ENCODE data around the gene LINS1. TPM values are rescaled to one million over a fixed set of nuclear protein-coding genes. Genes with fewer than 3 reads are reported as not detected.

The LINS1 gene
- total RNA-seq, 2 donors from 2014 or later, result 6.1 to 8.0 TPM

DNA sequence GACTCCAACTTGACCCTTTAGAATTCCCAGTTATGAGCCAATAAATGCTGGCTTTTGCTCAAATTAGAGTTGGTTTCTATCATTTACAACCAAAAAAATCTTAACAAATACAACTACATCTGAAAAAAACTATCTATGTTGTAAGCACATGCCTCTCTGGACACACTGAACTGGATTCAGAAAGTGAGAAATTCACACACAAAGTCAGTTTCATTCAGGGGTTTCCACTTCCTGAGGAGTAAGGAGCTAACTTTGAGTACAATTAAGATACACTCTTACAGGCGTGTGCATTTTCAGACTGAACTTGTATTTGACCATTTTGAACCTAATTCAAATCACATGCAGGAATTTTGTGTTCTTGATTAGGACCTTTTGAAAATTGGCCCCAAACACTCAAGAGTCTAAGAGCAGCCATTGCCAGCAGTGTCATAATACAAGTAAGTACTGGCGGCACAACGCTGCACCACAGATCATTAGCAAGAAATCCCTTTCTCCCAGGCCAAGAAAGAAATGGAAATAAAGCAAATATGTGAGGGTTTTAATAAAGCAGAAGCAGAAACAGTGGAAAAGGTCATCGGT, 31.2 kb downstream of the LINS1 start:
- H3K27ac Mint-ChIP-seq, result no peak overlapping the region
- TF ChIP-seq, protein P1, sequence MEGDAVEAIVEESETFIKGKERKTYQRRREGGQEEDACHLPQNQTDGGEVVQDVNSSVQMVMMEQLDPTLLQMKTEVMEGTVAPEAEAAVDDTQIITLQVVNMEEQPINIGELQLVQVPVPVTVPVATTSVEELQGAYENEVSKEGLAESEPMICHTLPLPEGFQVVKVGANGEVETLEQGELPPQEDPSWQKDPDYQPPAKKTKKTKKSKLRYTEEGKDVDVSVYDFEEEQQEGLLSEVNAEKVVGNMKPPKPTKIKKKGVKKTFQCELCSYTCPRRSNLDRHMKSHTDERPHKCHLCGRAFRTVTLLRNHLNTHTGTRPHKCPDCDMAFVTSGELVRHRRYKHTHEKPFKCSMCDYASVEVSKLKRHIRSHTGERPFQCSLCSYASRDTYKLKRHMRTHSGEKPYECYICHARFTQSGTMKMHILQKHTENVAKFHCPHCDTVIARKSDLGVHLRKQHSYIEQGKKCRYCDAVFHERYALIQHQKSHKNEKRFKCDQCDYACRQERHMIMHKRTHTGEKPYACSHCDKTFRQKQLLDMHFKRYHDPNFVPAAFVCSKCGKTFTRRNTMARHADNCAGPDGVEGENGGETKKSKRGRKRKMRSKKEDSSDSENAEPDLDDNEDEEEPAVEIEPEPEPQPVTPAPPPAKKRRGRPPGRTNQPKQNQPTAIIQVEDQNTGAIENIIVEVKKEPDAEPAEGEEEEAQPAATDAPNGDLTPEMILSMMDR (conservative IDR thresholded peaks at IDR 0.05), result no peak
- Histone ChIP-seq H3K27me3 (ENCODE audit: control insufficient read depth, insufficient read depth, low read length, poor library complexity, severe bottlenecking) (no peaks in the 10 kb centered on the region), H3K9ac (ENCODE audit: extremely low read depth, low read length, poor library complexity, severe bottlenecking) (no peak overlapping the region), H3K9me3 (ENCODE audit: control insufficient read depth, low read length) (no peaks in the 10 kb centered on the region), H3K4me1 (ENCODE audit: control insufficient read depth, insufficient read depth, low read length) (no peaks in the 10 kb centered on the region), H3K27ac (ENCODE audit: low read depth, low read length) (no peak overlapping the region), H3K4me3 (ENCODE audit: low read length) (no peak overlapping the region), H3K36me3 (ENCODE audit: control insufficient read depth, insufficient read depth, low read length) (peaks cover 33% of the 10 kb centered on the region)
- WGBS, 2 experiments (ENCODE audit: insufficient coverage in 1 of 2, insufficient read length in 1 of 2), result 93 to 95% methylated on average over 3 to 4 of the region's 4 CpGs
- no peaks in the 10 kb centered on the region for H3K9me3 Mint-ChIP-seq
- H3K36me3 Mint-ChIP-seq (ENCODE audit: low read depth), result peaks cover 22% of the 10 kb centered on the region
- no peaks in the 10 kb centered on the region for H3K4me1 Mint-ChIP-seq
- DNase-seq, result no peak
- H3K4me3 Mint-ChIP-seq, result no peak overlapping the region
- H3K27me3 Mint-ChIP-seq (ENCODE audit: insufficient read depth), result no peaks in the 10 kb centered on the region

DNA sequence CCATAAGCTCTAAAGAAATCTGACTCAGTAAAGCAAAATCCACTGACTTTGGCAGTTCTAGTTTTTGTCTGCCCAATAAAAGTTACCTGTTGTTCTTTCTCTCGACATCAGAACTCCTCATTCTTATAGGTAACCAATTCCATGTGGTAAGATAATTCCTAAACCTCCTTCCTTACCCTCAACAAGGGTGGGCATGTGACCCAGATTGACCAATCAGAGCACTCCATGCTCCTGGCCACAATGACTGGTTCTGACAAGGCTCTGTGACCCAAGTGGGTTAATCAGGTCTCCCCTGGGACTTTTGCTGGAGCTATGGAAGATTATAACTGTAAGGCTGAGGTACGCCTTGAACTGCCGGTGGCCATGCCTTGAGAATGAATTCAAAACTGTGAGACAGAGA, 31.7 kb downstream of the LINS1 start:
- no peak overlapping the region for H3K9ac ChIP-seq (ENCODE audit: extremely low read depth, low read length, poor library complexity, severe bottlenecking)
- H3K4me1 ChIP-seq (ENCODE audit: control insufficient read depth, insufficient read depth, low read length), result no peaks in the 10 kb centered on the region
- Mint-ChIP-seq H3K27me3 (ENCODE audit: insufficient read depth) (no peaks in the 10 kb centered on the region), H3K27ac (no peak overlapping the region), H3K9me3 (no peaks in the 10 kb centered on the region), H3K4me1 (no peaks in the 10 kb centered on the region), H3K36me3 (ENCODE audit: low read depth) (peaks cover 22% of the 10 kb centered on the region), H3K4me3 (no peak overlapping the region)
- H3K27ac ChIP-seq (ENCODE audit: low read depth, low read length), result no peak overlapping the region
- H3K27me3 ChIP-seq (ENCODE audit: control insufficient read depth, insufficient read depth, low read length, poor library complexity, severe bottlenecking), result no peaks in the 10 kb centered on the region
- H3K4me3 ChIP-seq (ENCODE audit: low read length), result no peak overlapping the region
- TF ChIP-seq, protein P1 (conservative IDR thresholded peaks at IDR 0.05), result no peak
- 89 to 100% methylated on average over 1 to 3 of the region's 3 CpGs for WGBS, 2 experiments (ENCODE audit: insufficient coverage in 1 of 2, insufficient read length in 1 of 2)
- H3K9me3 ChIP-seq (ENCODE audit: control insufficient read depth, low read length), result no peaks in the 10 kb centered on the region
- H3K36me3 ChIP-seq (ENCODE audit: control insufficient read depth, insufficient read depth, low read length), result peaks cover 33% of the 10 kb centered on the region
- DNase-seq, result no peak

DNA sequence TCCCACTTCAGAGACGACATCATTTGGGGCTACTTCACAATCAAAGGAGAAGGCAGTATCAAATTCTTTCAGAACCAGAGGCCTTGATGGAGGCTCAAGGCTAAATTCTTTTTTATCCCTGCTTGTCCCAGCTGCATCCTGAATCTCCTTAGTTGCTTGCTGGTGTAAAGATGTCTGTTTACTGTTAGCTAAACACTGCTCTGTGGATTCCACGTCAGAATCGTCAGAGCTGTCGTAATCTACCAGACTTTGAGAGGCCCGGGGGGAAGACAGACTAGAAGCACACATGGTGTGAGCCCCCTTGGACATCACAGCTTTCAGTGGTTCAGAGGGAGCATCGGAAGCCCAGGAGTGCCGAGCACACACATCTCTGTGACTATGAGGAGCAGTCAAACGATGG, 32.6 kb downstream of the LINS1 start:
- H3K27me3 ChIP-seq (ENCODE audit: control insufficient read depth, insufficient read depth, low read length, poor library complexity, severe bottlenecking), result no peaks in the 10 kb centered on the region
- H3K9ac ChIP-seq (ENCODE audit: extremely low read depth, low read length, poor library complexity, severe bottlenecking), result no peak overlapping the region
- peaks cover 20% of the 10 kb centered on the region for H3K36me3 Mint-ChIP-seq (ENCODE audit: low read depth)
- H3K27me3 Mint-ChIP-seq (ENCODE audit: insufficient read depth), result no peaks in the 10 kb centered on the region
- no peak for DNase-seq
- H3K9me3 Mint-ChIP-seq, result no peaks in the 10 kb centered on the region
- H3K4me1 ChIP-seq (ENCODE audit: control insufficient read depth, insufficient read depth, low read length), result no peaks in the 10 kb centered on the region
- no peak overlapping the region for H3K4me3 Mint-ChIP-seq
- H3K27ac Mint-ChIP-seq, result no peak overlapping the region
- TF ChIP-seq, protein P1 (conservative IDR thresholded peaks at IDR 0.05), result no peak
- H3K36me3 ChIP-seq (ENCODE audit: control insufficient read depth, insufficient read depth, low read length), result peaks cover 33% of the 10 kb centered on the region
- no peaks in the 10 kb centered on the region for H3K4me1 Mint-ChIP-seq
- no peaks in the 10 kb centered on the region for H3K9me3 ChIP-seq (ENCODE audit: control insufficient read depth, low read length)
- H3K4me3 ChIP-seq (ENCODE audit: low read length), result no peak overlapping the region
- WGBS, 2 experiments (ENCODE audit: insufficient coverage in 1 of 2, insufficient read length in 1 of 2), result 77 to 83% methylated on average over 6 to 8 of the region's 8 CpGs
- H3K27ac ChIP-seq (ENCODE audit: low read depth, low read length), result no peak overlapping the region
